Measurements from ENCODE around the gene RAB4A.
"Not testable (repeated sequence)": the region's sequence is repeated elsewhere in the genome, so short reads cannot be mapped to it uniquely, and the experiment has no call there.

Gene RAB4A

DNA sequence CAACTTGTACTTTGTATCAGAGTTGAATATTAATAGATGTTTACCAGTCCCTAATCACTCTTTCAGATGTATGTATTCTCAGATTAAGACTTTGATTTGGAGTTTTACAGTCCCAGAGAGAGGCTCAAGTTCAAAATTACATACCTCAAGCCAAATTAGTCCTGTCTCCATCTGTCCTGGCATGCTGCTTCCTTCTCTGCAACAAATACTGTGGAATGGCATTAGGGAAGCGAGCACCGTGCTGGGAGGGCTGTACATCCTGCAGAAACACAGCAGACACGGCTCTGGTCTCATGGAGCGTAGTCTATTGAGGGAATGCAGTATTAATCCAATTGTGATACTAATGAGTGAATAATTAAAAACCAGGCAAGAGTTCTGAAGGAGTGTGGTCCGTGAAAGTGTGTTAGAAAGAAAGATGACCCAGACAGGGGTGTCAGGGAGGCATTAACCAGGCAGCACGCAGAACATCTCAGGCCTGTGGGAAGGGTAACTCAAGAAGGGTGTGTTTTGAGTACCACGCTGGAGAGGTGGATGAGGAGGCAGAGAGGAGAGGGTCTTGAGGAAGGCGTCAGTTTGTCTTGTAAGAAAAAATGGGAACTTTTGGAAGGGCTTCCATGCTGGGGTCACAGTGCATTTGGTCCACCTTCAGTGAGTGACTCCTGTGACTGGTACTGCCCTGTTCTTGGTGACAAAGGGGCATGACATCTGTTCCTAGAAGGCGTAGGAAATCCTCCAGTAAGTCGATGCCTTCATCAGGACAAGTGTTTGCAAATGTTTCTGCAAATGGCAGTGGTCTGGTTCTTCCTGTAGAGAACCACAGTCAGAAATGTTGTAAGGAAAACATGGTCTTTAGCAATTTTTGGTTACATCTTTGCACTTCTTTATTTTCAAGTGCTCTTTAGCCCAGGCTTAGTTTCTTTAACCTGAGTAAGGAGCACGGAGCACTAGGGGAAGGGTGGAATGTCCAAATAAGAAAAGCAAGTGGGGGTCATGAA lies 1.6 kb downstream of the RAB4A start:
- DNase-seq (ENCODE audit: low spot score), result no peak

DNA sequence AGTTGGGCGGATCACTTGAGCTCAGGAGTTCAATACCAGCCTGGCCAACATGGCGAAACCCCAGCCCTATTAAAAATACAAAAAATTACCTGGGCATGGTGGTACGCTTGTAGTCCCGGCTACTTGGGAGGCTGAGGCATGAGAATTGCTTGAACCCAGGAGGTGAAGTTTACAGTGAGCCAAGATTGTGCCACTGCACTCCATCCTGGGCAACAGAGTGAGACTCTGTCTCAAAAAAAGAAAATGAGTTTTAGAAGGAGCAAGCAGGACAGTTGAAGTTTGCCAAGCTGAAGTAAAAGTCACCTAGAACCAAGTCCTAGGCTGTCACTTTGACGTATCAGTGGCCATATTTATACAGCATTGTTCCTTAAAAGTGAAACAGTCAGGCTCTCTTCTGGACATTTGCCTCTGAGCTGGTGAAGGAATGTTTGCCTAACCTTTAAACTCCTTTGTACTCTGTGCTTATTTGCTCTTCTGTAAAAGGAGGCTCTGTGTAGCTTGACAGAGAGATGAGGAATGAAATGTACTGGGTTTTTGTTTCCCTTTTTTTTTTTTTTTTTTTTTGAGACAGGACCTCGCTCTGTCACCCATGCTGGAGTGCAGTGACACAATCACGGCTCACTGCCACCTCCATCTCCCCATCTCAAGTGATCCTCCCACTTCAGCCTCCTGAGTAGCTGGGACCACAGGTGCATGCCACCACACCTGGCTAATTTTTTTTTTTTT lies 2.8 kb downstream of the RAB4A start:
- DNase-seq (ENCODE audit: low spot score), result no peak

DNA sequence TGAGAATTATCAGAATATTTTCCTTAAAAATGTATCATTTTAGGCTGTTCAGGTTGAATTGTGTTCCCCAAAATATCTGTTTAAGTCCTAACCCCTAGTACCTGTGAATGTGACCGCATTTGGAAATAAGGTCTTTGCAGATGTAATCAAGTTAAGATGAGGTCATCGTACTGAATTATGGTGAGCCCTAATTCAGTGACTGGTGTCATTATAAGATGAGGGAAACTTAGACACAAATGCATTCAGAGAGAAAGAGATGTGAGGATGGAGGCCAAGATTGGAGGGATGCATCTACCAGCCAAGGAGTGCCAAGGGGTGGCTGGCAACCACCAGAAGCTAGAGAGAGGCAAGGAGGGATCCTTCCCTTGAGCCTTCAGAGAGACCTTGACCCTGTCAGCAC lies 4.1 kb downstream of the RAB4A start:
- DNase-seq (ENCODE audit: low spot score), result no peak

DNA sequence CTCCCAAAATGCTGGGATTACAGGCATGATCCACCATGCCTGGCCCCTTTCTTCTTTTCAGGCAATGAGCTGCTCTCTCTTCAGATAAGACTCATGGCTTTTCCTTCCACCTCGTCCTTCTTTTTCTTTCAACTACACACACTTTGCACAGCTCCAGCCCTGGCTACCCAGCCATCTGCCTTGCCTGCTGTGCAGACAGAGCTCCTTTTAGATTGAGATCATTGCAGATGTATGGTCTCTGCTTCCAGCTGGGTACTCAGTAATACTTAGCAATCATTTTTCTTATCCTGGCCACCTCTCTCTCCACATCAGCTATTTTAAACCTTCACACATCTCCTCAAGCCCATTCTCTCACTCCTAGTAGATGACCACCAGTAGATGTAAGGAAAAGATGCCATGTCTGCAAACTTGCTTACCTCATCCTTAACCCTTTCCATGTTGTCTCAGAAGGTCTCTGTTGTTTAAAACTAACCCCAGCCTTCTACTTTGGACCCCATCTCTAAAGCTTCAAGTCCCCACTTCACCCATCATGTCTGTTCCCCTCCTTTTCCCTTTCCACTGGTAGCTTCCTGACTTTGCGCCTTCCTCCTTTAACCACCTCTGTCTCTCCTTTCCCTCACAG lies 7.3 kb downstream of the RAB4A start:
- DNase-seq (ENCODE audit: low spot score), result no peak

DNA sequence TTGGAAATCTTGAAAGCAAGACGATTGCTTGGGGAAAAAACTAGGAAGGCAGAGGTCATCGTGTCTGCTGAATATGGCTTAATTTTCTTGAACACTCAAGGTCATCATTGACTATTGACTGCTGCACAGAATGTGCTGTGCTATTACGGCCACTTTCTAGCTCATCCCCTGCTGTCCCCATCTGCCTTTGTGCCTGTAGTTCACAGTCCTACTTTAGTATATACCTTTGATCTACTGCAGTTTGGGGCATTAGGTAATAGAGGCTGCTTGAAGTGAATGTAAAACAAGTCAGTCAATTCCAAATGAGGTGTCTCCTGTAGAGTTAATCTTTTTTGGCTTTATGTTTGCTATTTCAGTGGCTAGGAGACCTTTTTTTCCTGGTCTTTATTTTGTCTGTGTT lies 8.3 kb downstream of the RAB4A start:
- DNase-seq (ENCODE audit: low spot score), result no peak

DNA sequence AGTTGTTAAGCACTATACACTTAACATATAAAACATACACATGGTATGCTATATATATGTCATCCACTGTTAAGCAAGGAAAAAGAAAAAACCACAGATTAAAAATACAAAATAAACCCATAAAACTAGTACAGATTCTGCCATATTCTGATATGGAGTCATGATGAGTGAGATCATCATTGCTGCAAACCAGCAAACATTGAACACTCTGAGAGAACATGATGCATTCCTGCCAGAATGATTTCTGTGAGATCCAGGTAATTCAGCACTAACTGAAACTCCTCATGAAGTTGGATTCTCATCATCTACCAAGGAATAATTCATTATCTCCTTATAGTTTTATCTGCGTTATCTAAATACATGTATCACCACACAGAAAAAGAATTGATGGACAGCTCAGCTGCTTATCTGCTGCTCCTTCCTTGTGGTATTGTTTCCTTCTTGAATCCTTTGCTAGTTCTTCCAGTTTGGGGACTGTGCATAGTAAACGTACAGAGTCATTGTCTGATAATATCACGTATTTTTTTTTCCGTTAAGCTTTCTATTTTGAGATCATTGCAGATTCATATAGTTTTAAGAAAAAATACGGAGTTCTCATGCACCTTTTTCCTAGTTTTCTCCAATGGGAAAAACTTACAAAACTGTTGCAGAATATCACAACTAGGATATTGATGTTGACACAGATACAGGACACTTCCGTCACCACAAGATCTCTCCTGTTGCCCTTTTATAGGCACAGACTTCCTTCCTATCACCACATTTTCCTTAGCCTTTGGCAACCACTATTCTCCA lies 9.3 kb downstream of the RAB4A start:
- no peak for DNase-seq (ENCODE audit: low spot score)

DNA sequence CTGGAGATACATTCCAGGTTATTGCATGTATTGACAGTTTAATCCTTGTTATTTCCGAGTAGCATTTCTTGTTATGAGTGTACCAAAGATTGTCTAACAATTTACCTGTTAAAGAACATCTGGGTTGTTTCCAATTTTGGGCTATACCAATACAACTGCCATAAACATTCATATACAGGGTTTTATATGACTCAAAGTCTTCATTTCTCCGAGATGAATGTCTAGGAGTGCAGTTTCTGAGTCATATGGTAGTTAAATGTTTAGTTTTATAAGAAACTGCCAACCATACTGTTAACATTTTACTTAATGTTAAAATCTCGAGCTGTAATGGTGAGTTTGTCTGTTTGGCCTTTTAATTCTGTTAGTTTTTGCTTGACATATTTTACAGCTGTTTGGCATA lies 10.0 kb downstream of the RAB4A start:
- no peak for DNase-seq (ENCODE audit: low spot score)

DNA sequence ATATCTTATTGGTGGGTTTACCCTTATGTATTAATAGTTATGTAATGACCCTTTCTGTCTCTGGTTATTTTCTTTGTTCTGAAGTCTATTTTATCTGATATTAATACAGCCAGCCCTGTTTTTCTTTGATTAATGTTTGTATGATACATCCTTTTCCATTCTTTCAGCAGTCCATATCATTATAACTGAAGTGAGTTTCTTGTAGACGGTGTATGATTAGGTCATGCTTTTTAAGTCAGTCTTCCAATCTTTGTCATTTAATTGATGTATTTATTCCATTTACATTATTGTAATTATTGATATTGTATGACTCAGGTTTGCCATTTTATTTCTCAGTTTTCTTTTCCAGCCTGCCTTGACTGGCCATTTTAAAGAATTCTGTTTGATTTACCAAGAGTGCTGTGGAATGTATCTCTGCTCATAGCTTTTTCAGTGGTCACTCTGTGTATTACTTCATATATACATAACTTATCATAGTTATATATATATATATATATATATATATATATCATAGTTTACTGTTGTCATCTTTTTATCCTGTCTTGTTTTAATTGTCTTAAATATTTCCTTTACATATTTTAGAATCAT lies 10.5 kb downstream of the RAB4A start:
- DNase-seq (ENCODE audit: low spot score), result no peak

DNA sequence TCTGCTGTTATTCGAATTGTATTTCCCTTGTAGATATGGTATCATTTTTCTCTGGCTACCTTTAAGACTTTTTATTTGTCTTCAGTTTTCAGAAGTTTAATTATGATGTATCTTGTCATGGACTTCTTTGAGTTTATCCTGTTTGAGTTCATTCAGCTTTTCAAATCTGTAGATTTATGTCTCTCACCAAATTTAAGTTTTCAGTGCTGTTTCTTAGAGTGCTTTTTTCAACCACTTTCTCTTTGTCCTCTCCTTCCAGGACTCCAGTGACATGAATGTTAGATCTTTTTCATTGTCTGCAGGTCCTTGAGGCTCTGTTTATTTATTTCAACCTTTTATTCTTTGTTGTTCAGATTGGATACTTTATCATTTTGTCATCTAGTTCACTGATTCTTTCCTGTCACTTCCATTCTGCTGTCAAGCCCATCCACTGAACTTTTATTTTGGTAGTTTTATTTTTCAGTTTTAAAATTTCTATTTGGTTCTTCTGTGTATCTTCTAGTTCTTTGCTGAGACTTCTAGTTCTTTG lies 11.4 kb downstream of the RAB4A start:
- DNase-seq (ENCODE audit: low spot score), result no peak

DNA sequence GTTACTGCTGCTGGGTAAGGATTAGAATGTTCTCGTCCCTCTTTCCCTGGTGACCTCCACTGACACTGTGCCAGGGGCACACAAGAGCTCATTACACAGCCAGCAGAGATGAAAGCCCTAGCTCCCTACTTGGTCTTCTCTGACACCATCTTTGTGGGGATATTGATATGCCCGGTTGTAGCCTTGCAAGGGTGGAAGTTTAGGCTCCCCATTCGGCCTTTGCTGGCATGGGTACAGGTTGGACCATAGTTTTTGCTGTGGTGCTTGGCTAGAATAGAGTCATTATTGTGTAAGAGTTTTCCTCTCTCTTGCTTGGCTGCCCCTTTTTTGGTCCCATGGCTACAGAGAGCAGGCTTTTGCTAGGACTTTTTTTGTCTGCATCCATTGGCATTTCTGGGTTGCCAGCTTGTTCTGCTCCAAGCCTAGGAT lies 12.3 kb downstream of the RAB4A start:
- DNase-seq (ENCODE audit: low spot score), result no peak

DNA sequence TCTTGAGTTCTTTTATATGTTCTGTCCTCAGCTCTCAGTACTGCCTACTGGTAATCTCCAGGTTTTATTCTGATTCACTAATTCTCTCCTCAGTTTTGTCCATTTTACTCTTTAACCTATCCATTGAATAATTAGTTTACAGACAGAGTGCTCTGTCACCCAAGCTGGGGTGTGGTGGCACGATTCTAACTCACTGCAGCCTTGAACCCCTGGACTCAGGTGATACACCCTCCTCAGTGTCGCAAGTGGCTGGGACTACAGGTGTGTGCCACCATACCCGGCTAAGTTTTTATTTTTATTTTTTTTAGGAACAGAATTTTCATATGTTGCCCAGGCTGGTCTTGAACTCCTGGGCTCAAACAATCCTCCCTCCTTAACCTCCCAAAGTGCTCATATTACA lies 14.0 kb downstream of the RAB4A start:
- no peak for DNase-seq (ENCODE audit: low spot score)

DNA sequence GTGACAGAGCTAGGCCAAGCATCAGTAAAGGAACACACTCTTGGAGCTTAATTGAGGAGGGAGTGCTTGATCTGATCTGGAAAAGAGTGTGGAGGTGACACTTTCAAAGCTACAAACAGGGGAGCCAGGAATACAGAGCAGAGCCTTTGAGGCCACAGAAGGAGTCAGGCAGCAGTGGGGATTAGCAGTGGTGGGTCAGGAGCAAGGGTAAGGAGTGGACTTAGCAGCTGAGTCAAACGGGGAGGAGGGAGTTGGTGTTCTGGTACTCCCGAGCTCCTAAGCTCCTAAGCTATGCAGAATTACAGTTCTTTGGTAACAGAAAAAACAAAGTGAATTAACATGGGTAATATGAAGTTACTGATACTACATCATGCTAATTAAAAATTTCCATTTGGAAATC lies 14.5 kb downstream of the RAB4A start:
- DNase-seq (ENCODE audit: low spot score), result no peak

DNA sequence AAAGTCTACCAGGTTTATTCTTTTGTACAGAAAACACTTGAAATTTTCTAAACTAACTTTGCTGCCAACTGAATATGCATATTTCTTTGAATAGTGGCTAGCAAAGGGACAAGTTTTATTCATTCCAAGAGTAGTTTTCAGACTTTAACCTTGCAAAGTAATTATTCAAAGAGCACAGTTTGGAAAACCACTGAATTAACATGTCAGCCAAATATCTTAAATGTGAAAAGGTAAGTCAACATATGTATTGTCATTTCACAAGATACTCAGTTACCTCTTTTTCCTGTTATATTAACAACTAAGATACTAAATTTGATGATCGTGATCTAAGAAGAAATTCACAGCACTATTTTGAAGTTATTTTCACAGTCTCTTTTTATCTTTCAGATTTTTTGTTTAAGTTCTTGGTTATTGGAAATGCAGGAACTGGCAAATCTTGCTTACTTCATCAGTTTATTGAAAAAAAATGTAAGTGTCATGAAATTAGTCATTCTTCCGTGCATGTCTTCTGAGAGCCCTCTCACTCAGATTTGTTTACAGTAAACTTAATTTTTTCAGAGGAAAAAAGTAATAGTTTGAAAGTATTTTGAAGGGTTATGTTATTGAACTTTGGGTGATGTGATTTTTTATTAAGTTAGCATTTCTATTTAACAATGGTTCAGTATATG lies 15.3 kb downstream of the RAB4A start:
- no peak for DNase-seq (ENCODE audit: low spot score)

DNA sequence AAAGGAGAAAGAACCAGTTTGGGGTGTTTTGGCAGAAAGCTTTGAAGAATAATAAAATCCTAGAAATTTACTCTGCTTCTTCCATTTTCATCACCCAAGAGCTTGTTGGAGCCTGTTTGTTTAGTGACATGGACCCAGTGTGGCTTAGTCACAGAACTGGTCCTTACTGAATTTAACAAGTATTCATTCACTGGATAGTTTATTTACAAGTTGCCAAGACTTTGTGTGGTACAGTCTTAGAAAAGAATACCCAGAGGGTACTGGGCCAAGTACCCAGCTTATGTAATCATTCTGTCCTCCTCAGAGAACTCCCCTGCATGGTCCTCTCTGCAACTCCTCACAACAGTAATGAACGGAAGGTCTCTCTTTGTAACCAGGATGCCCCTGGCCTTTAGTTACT lies 16.4 kb downstream of the RAB4A start:
- DNase-seq (ENCODE audit: low spot score), result no peak

DNA sequence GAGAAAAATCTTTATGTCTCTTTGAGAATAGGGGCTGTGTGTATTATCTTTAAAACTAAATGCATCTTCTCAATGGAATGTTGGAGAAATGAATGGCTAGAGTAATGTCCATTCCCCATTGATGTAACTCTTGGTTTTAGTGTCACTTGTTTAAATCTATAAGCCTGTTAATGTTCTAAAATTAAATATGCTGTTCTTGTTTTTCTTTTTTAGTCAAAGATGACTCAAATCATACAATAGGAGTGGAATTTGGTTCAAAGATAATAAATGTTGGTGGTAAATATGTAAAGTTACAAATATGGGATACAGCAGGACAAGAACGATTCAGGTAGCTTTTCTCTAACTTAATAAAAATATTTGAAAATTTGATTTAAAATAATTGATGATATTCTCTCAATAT lies 17.6 kb downstream of the RAB4A start:
- DNase-seq (ENCODE audit: low spot score), result no peak

DNA sequence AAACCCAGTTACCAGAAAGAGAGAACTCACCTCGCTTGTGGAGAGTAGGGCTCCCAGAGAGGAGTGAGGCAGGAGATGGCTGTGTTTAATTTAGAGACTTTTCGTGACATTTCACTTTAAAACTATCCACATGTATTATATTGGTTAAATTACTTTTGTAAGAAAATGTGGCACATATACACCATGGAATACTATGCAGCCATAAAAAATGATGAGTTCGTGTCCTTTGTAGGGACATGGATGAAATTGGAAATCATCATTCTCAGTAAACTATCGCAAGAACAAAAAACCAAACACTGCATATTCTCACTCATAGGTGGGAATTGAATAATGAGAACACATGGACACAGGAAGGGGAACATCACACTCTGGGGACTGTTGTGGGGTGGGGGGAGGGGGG lies 20.8 kb downstream of the RAB4A start:
- DNase-seq (ENCODE audit: low spot score), result not testable (repeated sequence)

DNA sequence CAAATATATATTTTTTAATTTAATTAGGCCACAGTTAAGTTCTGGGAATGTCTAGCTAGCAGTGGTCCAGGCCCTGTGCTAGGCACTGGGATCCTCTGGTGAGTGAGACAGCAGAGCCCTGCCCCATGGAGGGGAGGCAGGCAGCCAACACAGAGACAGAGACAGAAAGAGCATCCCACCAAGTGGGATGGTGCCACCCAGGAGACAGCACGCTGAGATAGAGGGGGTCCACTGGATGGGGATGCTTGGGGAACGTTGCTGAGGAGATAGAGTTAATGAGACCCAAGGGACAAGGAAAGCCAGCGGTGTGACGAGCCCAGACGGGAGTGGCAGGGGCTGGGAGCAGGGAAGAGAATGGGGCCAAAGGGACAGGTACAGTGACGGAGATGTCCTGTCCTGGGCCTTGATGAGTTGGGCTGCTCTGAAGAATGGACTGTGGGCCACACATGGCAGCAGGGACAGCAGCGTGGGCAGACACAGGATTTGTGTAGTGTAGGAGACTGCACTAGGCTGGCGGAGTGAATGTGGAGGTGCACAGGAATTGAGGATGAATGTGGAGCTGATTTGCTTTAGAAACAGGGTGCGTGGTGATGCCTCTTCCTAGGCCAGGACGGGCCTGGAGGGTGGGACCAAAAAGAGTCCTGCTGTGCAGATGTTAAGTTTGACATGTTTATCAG lies 22.8 kb downstream of the RAB4A start:
- DNase-seq (ENCODE audit: low spot score), result no peak

DNA sequence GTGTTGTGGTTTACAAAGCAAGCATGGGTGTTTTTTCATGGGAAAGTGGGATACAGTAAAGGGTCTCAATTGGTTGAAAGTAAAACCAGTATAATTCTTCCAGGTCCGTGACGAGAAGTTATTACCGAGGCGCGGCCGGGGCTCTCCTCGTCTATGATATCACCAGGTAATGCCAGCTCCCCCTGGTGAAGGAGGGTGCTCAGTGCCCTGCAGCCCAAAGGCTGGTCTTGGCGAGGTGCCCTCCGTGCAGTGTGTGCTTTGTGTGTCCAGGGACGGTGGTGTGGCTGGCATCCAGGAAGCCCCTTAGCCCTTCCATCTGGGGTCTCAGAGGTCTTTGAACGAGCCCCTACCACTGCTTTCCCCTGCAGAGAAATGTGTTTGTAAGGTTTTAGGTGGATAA lies 24.8 kb downstream of the RAB4A start:
- DNase-seq (ENCODE audit: low spot score), result no peak

DNA sequence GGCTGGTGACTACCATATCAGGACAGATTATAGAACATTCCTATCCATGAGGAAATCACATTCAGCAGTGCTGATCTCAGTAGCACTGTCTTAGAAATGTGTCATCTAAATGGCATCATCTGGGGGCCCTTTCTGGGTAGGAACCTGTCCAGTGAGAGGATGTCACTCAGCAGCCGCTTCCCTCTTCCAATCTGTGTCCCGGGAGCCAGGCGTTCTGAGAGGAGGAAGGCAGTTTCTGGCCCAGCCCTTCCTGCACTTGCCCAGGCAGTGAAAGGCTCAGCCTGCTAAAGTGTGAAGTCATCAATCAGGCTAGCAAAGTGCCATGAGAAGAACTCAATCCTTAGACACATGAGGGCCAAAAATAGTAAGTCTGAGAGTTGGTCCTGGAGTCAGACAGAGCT lies 25.6 kb downstream of the RAB4A start:
- no peak for DNase-seq (ENCODE audit: low spot score)

DNA sequence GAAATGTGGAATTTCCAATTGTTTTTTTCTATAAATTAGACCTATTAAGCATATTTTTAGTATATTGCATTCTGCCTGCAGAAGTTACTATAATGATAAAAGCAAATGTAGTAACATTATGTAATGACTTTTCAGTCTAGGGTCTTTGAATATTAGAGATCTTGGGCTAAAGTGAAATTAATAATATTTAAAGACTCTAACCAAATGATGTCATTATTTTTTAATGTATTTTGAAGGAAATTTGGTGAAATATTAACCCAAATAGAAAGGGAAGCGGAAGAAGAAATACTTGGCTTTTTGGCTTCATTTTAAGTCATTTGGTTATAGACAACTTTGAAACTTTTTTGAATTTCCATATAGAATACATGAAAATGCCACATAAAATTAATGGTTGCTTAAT lies 26.8 kb downstream of the RAB4A start:
- no peak for DNase-seq (ENCODE audit: low spot score)

Measured in CD4-positive, alpha-beta T cell treated with Interleukin-15 for 4 hours (primary cell).